MM.1S (cell line): ENCODE data around the gene LTBR.

Experiments used
- DNase-seq: peaks from one replicate; pipeline ENCODE4 v3.0.0-alpha.2; 2015
- H2AFZ ChIP-seq: fragments of 300-600 bp; sonication (generic); 2 replicates; pipeline ENCODE4 v1.6.0; 2016; ENCODE audit warnings: antibody characterized with exemption, low read length
- H3F3A ChIP-seq: fragments of 300-600 bp; sonication (generic); 2 replicates; pipeline ENCODE4 v1.6.1; 2016; ENCODE audit warnings: mild to moderate bottlenecking, antibody characterized with exemption, low read length, moderate library complexity, mixed read lengths; ENCODE audit not compliant: insufficient read depth
- H3K27ac ChIP-seq: fragments of 300-600 bp; sonication (generic); 2 replicates; pipeline ENCODE4 v1.5.1; 2016; ENCODE audit warnings: mild to moderate bottlenecking, low read length
- H3K27me3 ChIP-seq: fragments of 300-600 bp; sonication (generic); replicated peaks from 2 replicates; pipeline ENCODE4 v1.6.0; 2016; ENCODE audit warnings: low read length; ENCODE audit not compliant: insufficient read depth
- H3K36me3 ChIP-seq: fragments of 300-600 bp; sonication (generic); replicated peaks from 2 replicates; pipeline ENCODE4 v1.6.1; 2016; ENCODE audit warnings: mild to moderate bottlenecking, low read length, mixed read lengths; ENCODE audit not compliant: insufficient read depth
- H3K4me1 ChIP-seq: fragments of 300-600 bp; sonication (generic); 2 replicates; pipeline ENCODE4 v1.6.1; 2016; ENCODE audit warnings: low read length, mixed read lengths
- H3K4me2 ChIP-seq: fragments of 300-600 bp; sonication (generic); 2 replicates; pipeline ENCODE4 v1.6.0; 2016; ENCODE audit warnings: low read depth, low read length
- H3K4me3 ChIP-seq: fragments of 300-600 bp; sonication (generic); 2 replicates; pipeline ENCODE4 v1.5.1; 2016; ENCODE audit warnings: low read length, mixed read lengths
- H3K79me2 ChIP-seq: fragments of 300-600 bp; sonication (generic); 2 replicates; pipeline ENCODE4 v1.6.1; 2016; ENCODE audit warnings: mixed run types, low read length, mixed read lengths
- H3K9ac ChIP-seq: fragments of 300-600 bp; sonication (generic); 2 replicates; pipeline ENCODE4 v1.6.1; 2016; ENCODE audit warnings: low read length, mixed read lengths
- H3K9me2 ChIP-seq: fragments of 300-600 bp; sonication (generic); replicated peaks from 2 replicates; pipeline ENCODE4 v1.6.1; 2016; ENCODE audit warnings: mild to moderate bottlenecking, low read length, mixed read lengths; ENCODE audit not compliant: insufficient read depth
- H3K9me3 ChIP-seq: fragments of 300-600 bp; sonication (generic); replicated peaks from 2 replicates; pipeline ENCODE4 v1.6.1; 2016; ENCODE audit warnings: mild to moderate bottlenecking, low read length, mixed read lengths; ENCODE audit not compliant: insufficient read depth
- H4K20me1 ChIP-seq: fragments of 300-600 bp; sonication (generic); 2 replicates; pipeline ENCODE4 v1.6.1; 2016; ENCODE audit warnings: mild to moderate bottlenecking, low read length, moderate library complexity, mixed read lengths; ENCODE audit not compliant: insufficient read depth
- CTCF ChIP-seq: fragments of 300-600 bp; sonication (generic); IDR thresholded peaks from 2 replicates; pipeline ENCODE4 v1.5.1; 2016; ENCODE audit warnings: antibody characterized with exemption, low read length, mixed read lengths
- EZH2 ChIP-seq: fragments of 300-600 bp; sonication (generic); optimal IDR thresholded peaks from 2 replicates; pipeline ENCODE3; 2017; ENCODE audit warnings: low read depth, mild to moderate bottlenecking, antibody characterized with exemption, low read length, mixed read lengths
- EZH2phosphoT487 ChIP-seq: fragments of 300-600 bp; sonication (generic); IDR thresholded peaks from 2 replicates; pipeline ENCODE4 v1.6.1; 2018; ENCODE audit warnings: antibody characterized with exemption, low read length

LTBR gene

DNA sequence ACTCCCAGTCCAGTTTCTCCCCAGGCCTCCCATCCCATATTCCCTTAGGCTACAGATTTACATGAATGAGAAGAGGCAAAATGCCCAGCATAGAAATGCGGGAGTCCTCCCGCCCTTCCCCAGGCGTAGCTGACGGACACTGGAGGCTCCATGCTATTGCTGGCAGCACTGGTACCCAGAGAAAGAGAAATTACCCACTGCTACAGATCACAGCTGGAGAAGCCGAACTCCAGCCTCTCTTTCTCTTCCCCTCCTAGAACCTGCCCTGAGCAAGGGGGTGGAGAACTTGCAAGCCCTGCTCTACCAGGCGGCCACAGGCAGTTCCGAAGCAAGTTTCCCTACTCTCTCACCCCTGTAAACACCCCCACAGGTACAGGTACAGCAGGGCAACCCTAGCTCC, 3.6 kb downstream of the LTBR start:
- DNase-seq = no peak
- Histone ChIP-seq H3K9ac (no peak overlapping the region), H3K27ac (no peak overlapping the region), H3K9me2 (no peaks in the 10 kb centered on the region), H4K20me1 (no peaks in the 10 kb centered on the region), H3K36me3 (no peaks in the 10 kb centered on the region), H3F3A (no peaks in the 10 kb centered on the region), H3K9me3 (no peaks in the 10 kb centered on the region), H3K27me3 (peaks cover 9% of the 10 kb centered on the region), H3K4me3 (no peak overlapping the region), H2AFZ (no peak overlapping the region), H3K4me2 (no peak overlapping the region), H3K4me1 (no peaks in the 10 kb centered on the region), H3K79me2 (no peaks in the 10 kb centered on the region)
- no peak for TF ChIP-seq EZH2
- TF ChIP-seq EZH2phosphoT487 = no peak
- TF ChIP-seq CTCF = no peak

DNA sequence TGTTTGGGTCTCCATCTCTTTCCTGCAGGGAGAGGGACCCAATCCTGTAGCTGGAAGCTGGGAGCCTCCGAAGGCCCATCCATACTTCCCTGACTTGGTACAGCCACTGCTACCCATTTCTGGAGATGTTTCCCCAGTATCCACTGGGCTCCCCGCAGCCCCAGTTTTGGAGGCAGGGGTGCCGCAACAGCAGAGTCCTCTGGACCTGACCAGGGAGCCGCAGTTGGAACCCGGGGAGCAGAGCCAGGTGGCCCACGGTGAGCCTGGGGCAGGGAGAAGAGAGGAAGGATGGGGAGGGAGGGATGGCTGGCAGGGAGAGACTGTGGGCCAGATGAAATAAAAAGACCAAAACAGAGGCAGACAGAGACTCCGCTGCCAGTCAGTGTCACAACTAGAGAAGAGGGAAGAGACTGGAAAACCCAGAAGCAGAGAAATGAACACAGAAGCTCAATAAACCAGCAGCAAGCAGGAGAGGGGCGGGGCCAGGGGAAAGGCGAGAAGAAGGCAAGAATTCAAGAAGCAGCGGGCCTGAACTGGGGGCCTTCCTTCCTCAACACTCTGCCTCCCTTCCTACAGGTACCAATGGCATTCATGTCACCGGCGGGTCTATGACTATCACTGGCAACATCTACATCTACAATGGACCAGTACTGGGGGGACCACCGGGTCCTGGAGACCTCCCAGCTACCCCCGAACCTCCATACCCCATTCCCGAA, 6.3 kb downstream of the LTBR start:
- Histone ChIP-seq H3K4me3 (no peak overlapping the region), H3K4me1 (no peaks in the 10 kb centered on the region), H3F3A (no peaks in the 10 kb centered on the region), H3K9me3 (no peaks in the 10 kb centered on the region), H3K4me2 (no peak overlapping the region), H3K9me2 (no peaks in the 10 kb centered on the region), H3K27ac (no peak overlapping the region), H3K79me2 (no peaks in the 10 kb centered on the region), H2AFZ (no peak overlapping the region), H3K36me3 (no peaks in the 10 kb centered on the region), H3K27me3 (no peaks in the 10 kb centered on the region), H4K20me1 (no peaks in the 10 kb centered on the region), H3K9ac (no peak overlapping the region)
- DNase-seq = no peak
- TF ChIP-seq EZH2phosphoT487 (no peak), CTCF (no peak), EZH2 (no peak)

- H3K27ac ChIP-seq = no peak overlapping the region
- H3K79me2 ChIP-seq = no peaks in the 10 kb centered on the region
- no peak overlapping the region for H3K4me2 ChIP-seq
- no peaks in the 10 kb centered on the region for H3K27me3 ChIP-seq
- H3K9me2 ChIP-seq = no peaks in the 10 kb centered on the region
- H3K9ac ChIP-seq = no peak overlapping the region
- no peak overlapping the region for H2AFZ ChIP-seq
- H3K9me3 ChIP-seq = no peaks in the 10 kb centered on the region
- H3K4me3 ChIP-seq = no peak overlapping the region
- no peak for DNase-seq
- H4K20me1 ChIP-seq = no peaks in the 10 kb centered on the region
- H3F3A ChIP-seq = no peaks in the 10 kb centered on the region
- TF ChIP-seq CTCF (no peak), EZH2phosphoT487 (no peak), EZH2 (no peak)
- H3K36me3 ChIP-seq = no peaks in the 10 kb centered on the region
- no peaks in the 10 kb centered on the region for H3K4me1 ChIP-seq
Measured at GRCh38 chr12:6391013-6391412, 7.1 kb downstream of the LTBR start.
